Measurements from ENCODE around the gene SMPDL3B. TPM values are rescaled to one million over a fixed set of nuclear protein-coding genes. Genes with fewer than 3 reads are reported as not detected.

The SMPDL3B gene
- total RNA-seq, 4 donors from 2014 or later, result not detected

DNA sequence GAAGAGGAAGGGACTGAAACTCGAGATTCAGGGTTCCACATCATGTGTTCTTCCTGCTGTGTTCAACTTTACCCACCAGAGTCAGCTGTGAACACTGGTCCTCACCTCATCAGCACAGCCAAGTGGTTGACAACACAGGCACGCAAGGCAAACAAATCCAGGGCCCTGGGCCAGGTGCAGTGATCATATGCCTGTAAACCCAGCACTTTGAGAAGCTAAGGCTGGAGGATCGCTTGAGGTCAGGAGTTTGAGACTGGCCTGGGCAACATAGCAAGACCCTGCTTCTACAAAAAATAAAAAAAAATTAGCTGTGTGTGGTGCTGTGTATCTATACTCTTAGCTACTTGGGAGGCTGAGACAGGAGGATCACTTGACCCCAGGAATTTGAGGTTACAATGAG lies 16.6 kb downstream of the SMPDL3B start:
- H3K27ac ChIP-seq, result no peak overlapping the region
- H3K36me3 ChIP-seq, result no peaks in the 10 kb centered on the region
- no peak for DNase-seq (ENCODE audit: low spot score in 2 of 2)
- no peak for TF ChIP-seq POLR2A (IDR thresholded peaks at IDR 0.05)
- TF ChIP-seq, protein P1, sequence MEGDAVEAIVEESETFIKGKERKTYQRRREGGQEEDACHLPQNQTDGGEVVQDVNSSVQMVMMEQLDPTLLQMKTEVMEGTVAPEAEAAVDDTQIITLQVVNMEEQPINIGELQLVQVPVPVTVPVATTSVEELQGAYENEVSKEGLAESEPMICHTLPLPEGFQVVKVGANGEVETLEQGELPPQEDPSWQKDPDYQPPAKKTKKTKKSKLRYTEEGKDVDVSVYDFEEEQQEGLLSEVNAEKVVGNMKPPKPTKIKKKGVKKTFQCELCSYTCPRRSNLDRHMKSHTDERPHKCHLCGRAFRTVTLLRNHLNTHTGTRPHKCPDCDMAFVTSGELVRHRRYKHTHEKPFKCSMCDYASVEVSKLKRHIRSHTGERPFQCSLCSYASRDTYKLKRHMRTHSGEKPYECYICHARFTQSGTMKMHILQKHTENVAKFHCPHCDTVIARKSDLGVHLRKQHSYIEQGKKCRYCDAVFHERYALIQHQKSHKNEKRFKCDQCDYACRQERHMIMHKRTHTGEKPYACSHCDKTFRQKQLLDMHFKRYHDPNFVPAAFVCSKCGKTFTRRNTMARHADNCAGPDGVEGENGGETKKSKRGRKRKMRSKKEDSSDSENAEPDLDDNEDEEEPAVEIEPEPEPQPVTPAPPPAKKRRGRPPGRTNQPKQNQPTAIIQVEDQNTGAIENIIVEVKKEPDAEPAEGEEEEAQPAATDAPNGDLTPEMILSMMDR (IDR thresholded peaks at IDR 0.05), result no peak
- no peak for TF ChIP-seq EP300 (IDR thresholded peaks at IDR 0.05)
- H3K4me3 ChIP-seq, result no peak overlapping the region
- no peaks in the 10 kb centered on the region for H3K4me1 ChIP-seq
- 53 to 54% methylated on average over 3 of the region's 3 CpGs for WGBS, 2 donors
- H3K27me3 ChIP-seq, result no peaks in the 10 kb centered on the region
- H3K9me3 ChIP-seq, result no peaks in the 10 kb centered on the region

GRCh38 chr1:27952147-27952546 lies 17.3 kb downstream of the SMPDL3B start:
- H3K9me3 ChIP-seq, result no peaks in the 10 kb centered on the region
- H3K27ac ChIP-seq, result no peak overlapping the region
- WGBS, 2 donors, result 69 to 70% methylated on average over 3 of the region's 3 CpGs
- H3K36me3 ChIP-seq, result no peaks in the 10 kb centered on the region
- H3K4me3 ChIP-seq, result no peak overlapping the region
- TF ChIP-seq, protein P1 (IDR thresholded peaks at IDR 0.05), result no peak
- TF ChIP-seq POLR2A (IDR thresholded peaks at IDR 0.05) (no peak), EP300 (IDR thresholded peaks at IDR 0.05) (no peak)
- DNase-seq (ENCODE audit: low spot score in 2 of 2), result no peak
- no peaks in the 10 kb centered on the region for H3K27me3 ChIP-seq
- H3K4me1 ChIP-seq, result no peaks in the 10 kb centered on the region

DNA sequence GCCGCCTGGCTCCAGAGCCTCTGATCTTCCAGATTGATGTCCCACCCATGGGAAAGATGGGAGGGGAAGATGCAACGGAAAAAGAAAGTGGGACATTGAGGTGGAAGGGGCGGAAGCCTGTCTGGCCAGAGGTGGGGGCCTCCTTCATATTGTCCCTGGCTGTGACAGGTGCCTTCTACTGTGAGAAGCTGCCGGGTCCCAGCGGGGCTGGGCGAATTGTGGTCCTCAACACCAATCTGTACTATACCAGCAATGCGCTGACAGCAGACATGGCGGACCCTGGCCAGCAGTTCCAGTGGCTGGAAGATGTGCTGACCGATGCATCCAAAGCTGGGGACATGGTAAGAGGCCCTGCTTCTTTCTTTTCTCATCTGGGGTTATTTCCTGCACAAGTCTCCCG lies 19.4 kb downstream of the SMPDL3B start:
- no peak for DNase-seq (ENCODE audit: low spot score in 2 of 2)
- Histone ChIP-seq H3K27ac (no peak overlapping the region), H3K36me3 (no peaks in the 10 kb centered on the region), H3K27me3 (no peaks in the 10 kb centered on the region), H3K4me3 (no peak overlapping the region), H3K4me1 (peaks cover 0 to 8% (median 0%) of the 10 kb centered on the region in 4 donors), H3K9me3 (no peaks in the 10 kb centered on the region)
- 92 to 95% methylated on average over 10 of the region's 10 CpGs for WGBS, 2 donors
- TF ChIP-seq, protein P1 (IDR thresholded peaks at IDR 0.05), result no peak
- no peak for TF ChIP-seq EP300 (IDR thresholded peaks at IDR 0.05)
- TF ChIP-seq POLR2A (IDR thresholded peaks at IDR 0.05), result no peak

- Histone ChIP-seq H3K4me3 (no peak overlapping the region), H3K9me3 (no peaks in the 10 kb centered on the region), H3K4me1 (peaks cover 0 to 9% (median 1%) of the 10 kb centered on the region in 4 donors), H3K27ac (no peak overlapping the region), H3K27me3 (no peaks in the 10 kb centered on the region), H3K36me3 (no peaks in the 10 kb centered on the region)
- no peak for DNase-seq (ENCODE audit: low spot score in 2 of 2)
- TF ChIP-seq, protein P1 (IDR thresholded peaks at IDR 0.05), result no peak
- TF ChIP-seq EP300 (IDR thresholded peaks at IDR 0.05) (no peak), POLR2A (IDR thresholded peaks at IDR 0.05) (no peak)
- 88 to 90% methylated on average over 6 of the region's 6 CpGs for WGBS, 2 donors
These were observed 20.3 kb downstream of the SMPDL3B start for GRCh38 chr1:27955076-27955475.

DNA sequence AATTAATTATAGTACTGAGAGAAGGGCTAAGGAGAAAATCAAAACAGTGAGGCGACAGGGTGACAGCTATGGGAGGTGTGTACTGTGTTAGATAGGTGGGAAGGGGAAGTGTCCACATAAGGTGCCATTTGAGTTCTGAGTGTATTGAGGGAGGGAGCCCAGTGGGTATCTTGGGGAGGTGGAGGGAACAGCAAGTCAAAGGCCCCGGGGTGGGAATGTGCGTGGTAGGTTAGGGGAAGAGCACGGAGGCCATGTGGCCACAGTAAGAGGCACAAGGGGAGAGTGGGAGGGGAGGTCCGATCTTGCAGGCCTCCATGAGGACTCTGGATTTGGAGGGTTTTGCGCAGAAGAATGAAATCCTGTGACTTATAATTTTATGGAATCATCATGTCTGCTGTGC lies 22.0 kb downstream of the SMPDL3B start:
- no peak overlapping the region for H3K4me3 ChIP-seq
- H3K27me3 ChIP-seq, result no peaks in the 10 kb centered on the region
- no peaks in the 10 kb centered on the region for H3K36me3 ChIP-seq
- no peak for DNase-seq (ENCODE audit: low spot score in 2 of 2)
- H3K4me1 ChIP-seq, result peaks cover 0 to 26% (median 14%) of the 10 kb centered on the region in 4 donors
- TF ChIP-seq POLR2A (IDR thresholded peaks at IDR 0.05) (no peak), EP300 (IDR thresholded peaks at IDR 0.05) (no peak)
- TF ChIP-seq, protein P1 (IDR thresholded peaks at IDR 0.05), result no peak
- 75 to 80% methylated on average over 6 of the region's 6 CpGs for WGBS, 2 donors
- no peaks in the 10 kb centered on the region for H3K9me3 ChIP-seq
- H3K27ac ChIP-seq, result no peak overlapping the region

Measured in tibial nerve (tissue), 4 donors.